HG03045 (cell line): Measurements from ENCODE around the gene AHCYL2.
"Not testable (repeated sequence)": the region's sequence is repeated elsewhere in the genome, so short reads cannot be mapped to it uniquely, and the experiment has no call there.

ENCODE experiments used
- ATAC-seq: cut with Tn5 transposase; IDR thresholded peaks from one replicate; pipeline ENCODE4 v1.9.1; 2021; ENCODE audit warnings: mild to moderate bottlenecking, moderate library complexity; ENCODE audit not compliant: unreplicated experiment

AHCYL2 gene

GRCh38 chr7:129446925-129447324 lies 222.1 kb downstream of the AHCYL2 start:
- ATAC-seq, result not testable (repeated sequence)

GRCh38 chr7:129447445-129447844 lies 222.6 kb downstream of the AHCYL2 start:
- ATAC-seq, result not testable (repeated sequence)

GRCh38 chr7:129448608-129449007 lies 223.8 kb downstream of the AHCYL2 start:
- ATAC-seq, result not testable (repeated sequence)

GRCh38 chr7:129450295-129450694 lies 225.5 kb downstream of the AHCYL2 start:
- ATAC-seq, result no peak

GRCh38 chr7:129452589-129453231 lies 227.9 kb downstream of the AHCYL2 start:
- ATAC-seq, result no peak

GRCh38 chr7:129453510-129454248 lies 228.8 kb downstream of the AHCYL2 start:
- ATAC-seq, result no peak

- ATAC-seq, result no peak
These were observed 229.4 kb downstream of the AHCYL2 start for GRCh38 chr7:129454249-129454551.

GRCh38 chr7:129456421-129456820 lies 231.6 kb downstream of the AHCYL2 start:
- ATAC-seq, result no peak

- ATAC-seq, result no peak
These were observed 232.3 kb downstream of the AHCYL2 start for GRCh38 chr7:129457101-129457500.

GRCh38 chr7:129458171-129458570 lies 233.3 kb downstream of the AHCYL2 start:
- ATAC-seq, result no peak

- ATAC-seq, result no peak
These were observed 237.0 kb downstream of the AHCYL2 start for GRCh38 chr7:129461809-129462208.

GRCh38 chr7:129462420-129462819 lies 237.6 kb downstream of the AHCYL2 start:
- no peak for ATAC-seq

- ATAC-seq, result no peak
These were observed 239.4 kb downstream of the AHCYL2 start for GRCh38 chr7:129464194-129464593.

GRCh38 chr7:129465080-129465479 lies 240.2 kb downstream of the AHCYL2 start:
- no peak for ATAC-seq

GRCh38 chr7:129466796-129467195 lies 242.0 kb downstream of the AHCYL2 start:
- ATAC-seq, result no peak

GRCh38 chr7:129468087-129468486 lies 243.3 kb downstream of the AHCYL2 start:
- ATAC-seq, result no peak

- ATAC-seq, result no peak
These were observed 243.7 kb downstream of the AHCYL2 start for GRCh38 chr7:129468547-129468946.

GRCh38 chr7:129469930-129470329 lies 245.1 kb downstream of the AHCYL2 start:
- ATAC-seq, result no peak

GRCh38 chr7:129470411-129470810 lies 245.6 kb downstream of the AHCYL2 start:
- ATAC-seq, result no peak

GRCh38 chr7:129471402-129471827 lies 246.6 kb downstream of the AHCYL2 start:
- no peak for ATAC-seq

GRCh38 chr7:129475931-129476330 lies 251.1 kb downstream of the AHCYL2 start:
- ATAC-seq, result not testable (repeated sequence)

GRCh38 chr7:129476398-129476797 lies 251.6 kb downstream of the AHCYL2 start:
- not testable (repeated sequence) for ATAC-seq
